AG04450 (cell line): ENCODE measurements around the gene PKD1L1. TPM values are rescaled to one million over a fixed set of nuclear protein-coding genes. Genes with fewer than 3 reads are reported as not detected.
A peak's percentile ranks its signal among the peaks of the same experiment; 100 is the strongest.

Source experiments
- CTCF ChIA-PET: fragments of 300-600, 350-600 bp; formaldehyde crosslinking; extraction: SDS; loops from one replicate; lab custom pipeline; 2022; ENCODE audit warnings: antibody characterized with exemption, inconsistent platforms; lab: Charles Lee
- POLR2A ChIA-PET: fragments of 350-600 bp; formaldehyde crosslinking; extraction: SDS; loops from one replicate; lab custom pipeline; 2021; ENCODE audit warnings: antibody characterized with exemption, inconsistent platforms; lab: Yijun Ruan, JAX
- DNase-seq: peaks from one replicate; pipeline ENCODE4 v3.0.0-alpha.2; 2011; ENCODE audit warnings: low read depth, low spot score
- H3K27ac ChIP-seq: one replicate; pipeline ENCODE4 v1.5.1; 2012; ENCODE audit warnings: low read depth, low read length, control low read depth
- H3K27me3 ChIP-seq: one replicate; pipeline ENCODE4 v1.6.0; 2012; ENCODE audit warnings: low read length; ENCODE audit not compliant: control insufficient read depth, insufficient read depth
- H3K4me3 ChIP-seq: 2 replicates; pipeline ENCODE4 v1.5.1; 2011; ENCODE audit warnings: mild to moderate bottlenecking, low read depth, low read length, control low read depth
- H3K9me3 ChIP-seq: 2 replicates; pipeline ENCODE4 v1.5.1; 2012; ENCODE audit warnings: low read length; ENCODE audit not compliant: control insufficient read depth, insufficient read depth
- polyA plus RNA-seq: library from polyadenylated mRNA; depleted of rRNA; stranded (reverse); fragments of >200 nt; gene quantifications from 2 replicates; pipeline ENCODE4 v1.2.3, GENCODE V29; 2011
- TF ChIP-seq, protein P1 (sequence below): IDR thresholded peaks from 2 replicates; pipeline ENCODE4 v1.5.1; 2011; ENCODE audit warnings: low read depth, low read length, control low read depth, inconsistent platforms

The PKD1L1 gene
- polyA plus RNA-seq, 1 experiment, result 0.01 TPM

DNA sequence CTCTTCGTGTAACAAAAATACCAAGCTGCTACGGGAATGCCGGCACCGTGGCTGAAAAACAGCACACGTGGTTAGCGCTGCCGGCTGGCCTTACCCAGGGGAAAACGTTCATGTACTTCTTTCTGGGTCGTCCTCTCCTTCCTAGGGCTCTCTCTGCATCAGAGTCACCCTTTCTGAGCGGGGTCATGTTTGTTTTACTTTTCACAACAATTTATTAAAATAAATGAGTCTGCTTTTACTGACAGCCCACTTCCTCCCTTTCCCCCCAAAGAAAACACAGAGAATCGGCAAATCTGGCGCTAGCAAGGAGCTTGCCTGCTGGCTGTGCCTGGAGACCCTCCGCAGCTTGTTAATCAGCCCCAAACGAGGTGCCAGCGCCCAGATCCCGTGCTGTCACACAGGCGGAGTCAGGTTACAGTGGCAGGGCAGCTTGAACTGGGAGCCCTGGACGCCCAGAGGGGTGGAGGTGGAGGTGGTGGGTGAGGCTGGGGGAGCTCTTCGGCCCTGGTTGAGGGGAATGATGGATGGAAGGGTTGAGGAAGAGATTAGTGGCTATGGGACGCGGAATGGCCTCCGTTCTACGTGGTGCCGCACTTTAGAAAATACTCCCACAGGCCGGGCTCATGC is 204.2 kb downstream of the PKD1L1 start:
- Histone ChIP-seq H3K27me3 (no peaks in the 10 kb centered on the region), H3K4me3 (no peak overlapping the region), H3K9me3 (no peaks in the 10 kb centered on the region; the same call in 1 of the 2 replicates), H3K27ac (no peak overlapping the region)
- ChIA-PET CTCF (no interaction called here), POLR2A (interaction anchor here (0.6 to 0.7 kb wide), 2 partner anchors 20 to 89 kb away, joined by 8 to 22 read pairs; no protein-coding TSS in a partner anchor)
- TF ChIP-seq, protein P1, sequence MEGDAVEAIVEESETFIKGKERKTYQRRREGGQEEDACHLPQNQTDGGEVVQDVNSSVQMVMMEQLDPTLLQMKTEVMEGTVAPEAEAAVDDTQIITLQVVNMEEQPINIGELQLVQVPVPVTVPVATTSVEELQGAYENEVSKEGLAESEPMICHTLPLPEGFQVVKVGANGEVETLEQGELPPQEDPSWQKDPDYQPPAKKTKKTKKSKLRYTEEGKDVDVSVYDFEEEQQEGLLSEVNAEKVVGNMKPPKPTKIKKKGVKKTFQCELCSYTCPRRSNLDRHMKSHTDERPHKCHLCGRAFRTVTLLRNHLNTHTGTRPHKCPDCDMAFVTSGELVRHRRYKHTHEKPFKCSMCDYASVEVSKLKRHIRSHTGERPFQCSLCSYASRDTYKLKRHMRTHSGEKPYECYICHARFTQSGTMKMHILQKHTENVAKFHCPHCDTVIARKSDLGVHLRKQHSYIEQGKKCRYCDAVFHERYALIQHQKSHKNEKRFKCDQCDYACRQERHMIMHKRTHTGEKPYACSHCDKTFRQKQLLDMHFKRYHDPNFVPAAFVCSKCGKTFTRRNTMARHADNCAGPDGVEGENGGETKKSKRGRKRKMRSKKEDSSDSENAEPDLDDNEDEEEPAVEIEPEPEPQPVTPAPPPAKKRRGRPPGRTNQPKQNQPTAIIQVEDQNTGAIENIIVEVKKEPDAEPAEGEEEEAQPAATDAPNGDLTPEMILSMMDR, result no peak
- DNase-seq, result no peak

DNA sequence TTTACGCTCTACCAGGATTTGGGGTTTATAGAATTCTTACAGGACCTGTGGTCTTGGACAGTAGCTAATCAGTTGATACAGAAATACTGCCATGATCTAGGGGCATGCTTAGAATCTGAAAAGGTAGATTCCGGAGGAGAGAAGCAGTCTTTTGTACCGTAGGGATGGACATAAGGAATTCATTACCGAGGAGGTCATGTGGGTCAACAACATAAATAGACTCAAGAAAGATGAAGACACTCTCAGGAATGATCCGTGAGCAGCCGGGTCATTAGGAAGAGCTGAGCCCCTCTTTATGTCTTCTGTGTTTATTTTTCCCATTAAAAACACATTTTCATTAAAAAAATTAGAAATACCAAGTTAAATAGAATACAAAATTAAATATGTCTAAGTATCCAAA is 206.3 kb downstream of the PKD1L1 start:
- H3K27ac ChIP-seq, result no peak overlapping the region
- ChIA-PET CTCF (no interaction called here), POLR2A (interaction anchor here (1.1 kb wide), 1 partner anchor 21 kb away, joined by 3 read pairs; no protein-coding TSS in a partner anchor)
- TF ChIP-seq, protein P1, result no peak
- H3K9me3 ChIP-seq, result no peaks in the 10 kb centered on the region; the same call in 1 of the 2 replicates
- H3K27me3 ChIP-seq, result no peaks in the 10 kb centered on the region
- no peak for DNase-seq
- H3K4me3 ChIP-seq, result no peak overlapping the region

DNA sequence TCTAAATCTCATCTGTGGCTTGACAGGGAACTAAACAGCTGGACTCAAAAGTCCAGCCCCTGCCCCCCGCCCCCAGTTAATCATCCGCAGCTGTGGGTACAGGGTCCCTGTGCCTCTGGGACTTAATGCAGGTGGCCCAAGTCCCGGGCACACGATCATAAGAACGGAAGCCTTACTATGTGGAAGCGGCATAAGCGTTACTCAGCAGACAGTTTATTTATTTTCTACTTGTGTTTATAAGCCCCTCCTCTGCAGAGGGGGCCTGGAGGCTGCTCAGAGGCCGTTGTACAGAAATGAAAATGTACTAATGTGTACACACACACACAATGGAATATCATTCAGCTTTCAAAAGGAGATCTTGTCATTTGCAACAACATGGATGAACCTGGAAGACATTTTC is 208.4 kb downstream of the PKD1L1 start:
- no peak for DNase-seq
- no peak overlapping the region for H3K4me3 ChIP-seq
- TF ChIP-seq, protein P1, result no peak
- CTCF ChIA-PET, result no interaction called here
- H3K27ac ChIP-seq, result peak overlapping the region; percentile 39
- POLR2A ChIA-PET, result interaction anchor here (0.7 kb wide), 1 partner anchor 18 kb away, joined by 3 read pairs; no protein-coding TSS in a partner anchor
- no peaks in the 10 kb centered on the region for H3K9me3 ChIP-seq
- no peaks in the 10 kb centered on the region for H3K27me3 ChIP-seq

DNA sequence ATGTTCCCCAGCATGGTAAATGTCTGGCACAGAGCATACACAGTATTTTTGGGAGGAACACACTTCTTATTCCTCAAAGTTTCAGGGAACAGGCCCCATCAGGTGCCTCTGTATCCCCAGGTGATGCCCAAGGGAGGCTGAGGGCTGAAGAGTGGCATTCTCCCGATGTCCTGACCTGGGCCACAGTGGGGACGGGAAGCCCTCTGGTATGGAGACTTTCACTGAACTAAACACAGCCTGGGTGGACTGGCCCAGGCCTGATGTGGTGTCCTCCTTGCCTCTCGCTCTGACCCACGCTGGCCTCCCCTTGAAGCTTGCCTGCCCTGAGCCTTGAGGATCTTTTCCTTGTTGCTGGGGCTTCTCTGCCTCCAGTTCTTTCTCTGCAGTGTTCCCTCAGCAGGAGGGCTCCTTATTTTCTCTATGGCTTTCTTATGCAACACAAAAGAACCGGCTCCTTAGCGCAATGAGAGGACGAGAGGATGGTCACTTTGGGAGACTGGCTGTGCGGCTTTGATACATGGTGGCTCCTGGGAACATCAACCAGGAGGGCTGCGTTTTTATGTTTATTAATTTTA is 208.9 kb downstream of the PKD1L1 start:
- no peak for DNase-seq
- TF ChIP-seq, protein P1, result no peak
- ChIA-PET POLR2A (interaction anchor here (0.7 kb wide), 1 partner anchor 19 kb away, joined by 3 read pairs; no protein-coding TSS in a partner anchor), CTCF (no interaction called here)
- H3K27me3 ChIP-seq, result no peaks in the 10 kb centered on the region
- H3K9me3 ChIP-seq, result no peaks in the 10 kb centered on the region
- H3K4me3 ChIP-seq, result no peak overlapping the region
- H3K27ac ChIP-seq, result peak overlapping the region; percentile 39

DNA sequence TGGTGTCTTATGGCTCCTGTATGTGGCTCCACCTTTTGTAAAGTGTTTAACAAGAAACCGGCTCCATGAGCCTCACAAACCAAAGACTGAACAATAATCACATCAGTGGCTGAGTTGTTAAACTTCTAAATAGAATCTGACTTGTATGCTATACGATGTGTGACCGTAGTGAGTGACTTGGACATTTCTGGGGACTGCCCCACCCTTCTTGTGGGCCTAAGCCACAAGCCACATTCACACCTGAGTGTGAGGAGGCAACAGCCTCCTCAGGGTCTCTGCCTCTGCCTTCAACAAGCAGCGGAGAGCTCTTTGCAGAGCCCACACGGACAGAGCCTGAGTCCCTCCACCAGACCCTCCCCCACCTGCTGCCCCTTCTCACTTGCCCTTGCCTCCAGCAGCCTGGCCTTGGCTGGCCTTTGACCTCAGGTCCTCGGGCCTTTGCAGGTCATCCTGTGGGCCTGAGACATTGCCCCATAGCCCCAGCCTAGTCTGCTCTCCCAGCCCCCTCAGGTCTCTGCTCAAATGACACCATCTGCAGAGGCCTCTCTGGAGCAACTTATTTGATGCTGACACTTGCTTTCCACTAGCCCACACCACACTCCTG is 209.6 kb downstream of the PKD1L1 start:
- H3K27me3 ChIP-seq, result no peaks in the 10 kb centered on the region
- no peak for DNase-seq
- no peak overlapping the region for H3K27ac ChIP-seq
- CTCF ChIA-PET, result no interaction called here
- POLR2A ChIA-PET, result no interaction called here
- no peaks in the 10 kb centered on the region for H3K9me3 ChIP-seq
- TF ChIP-seq, protein P1, result no peak
- no peak overlapping the region for H3K4me3 ChIP-seq
